ENCODE measurements around the gene ANO10. TPM values are rescaled to one million over a fixed set of nuclear protein-coding genes. Genes with fewer than 3 reads are reported as not detected.

ANO10 gene
- total RNA-seq, 1 experiment from 2014 or later, result 9.7 TPM

GRCh38 chr3:43327582-43327979, 294.2 kb downstream of the ANO10 start:
- CTCF ChIA-PET, result no interaction called here
- POLR2A ChIA-PET (ENCODE audit: low non-redundant PET), result no interaction called here

GRCh38 chr3:43326891-43327581, 294.8 kb downstream of the ANO10 start:
- H3K36me3 ChIP-seq (ENCODE audit: insufficient read depth, low read length, poor library complexity, severe bottlenecking), result no peaks in the 10 kb centered on the region
- CTCF ChIA-PET, result no interaction called here
- no peaks in the 10 kb centered on the region for H3K27me3 ChIP-seq (replicated peaks; ENCODE audit: insufficient read depth, low read depth, low read length, poor library complexity)
- H3K9me3 ChIP-seq (ENCODE audit: low read depth, low read length, poor library complexity, severe bottlenecking), result no peaks in the 10 kb centered on the region
- intact Hi-C loops (cut with micrococcal nuclease; ENCODE audit: unreplicated experiment), result no loop called here
- DNase-seq (ENCODE audit: low spot score), result no peak
- POLR2A ChIA-PET (ENCODE audit: low non-redundant PET), result no interaction called here
- no peak overlapping the region for H3K27ac ChIP-seq (ENCODE audit: low read depth, low read length, poor library complexity, severe bottlenecking)
- H3K4me3 ChIP-seq (ENCODE audit: low read depth, low read length, poor library complexity, severe bottlenecking), result no peak overlapping the region
- no peak for TF ChIP-seq CTCF (conservative IDR thresholded peaks at IDR 0.05; ENCODE audit: low read depth, low read length)
- no peak for TF ChIP-seq EZH2 (IDR thresholded peaks at IDR 0.05; ENCODE audit: borderline replicate concordance, low read depth, low read length, poor library complexity, severe bottlenecking)
- H3K4me1 ChIP-seq (ENCODE audit: insufficient read depth, low read length, poor library complexity, severe bottlenecking), result no peaks in the 10 kb centered on the region
- no TSS peak for BruUV-seq (replicated peaks)

More at GRCh38 chr3:43327582-43327979, 294.2 kb downstream of the ANO10 start:
- Histone ChIP-seq H3K36me3 (ENCODE audit: insufficient read depth, low read length, poor library complexity, severe bottlenecking) (no peaks in the 10 kb centered on the region), H3K27ac (ENCODE audit: low read depth, low read length, poor library complexity, severe bottlenecking) (no peak overlapping the region), H3K4me3 (ENCODE audit: low read depth, low read length, poor library complexity, severe bottlenecking) (no peak overlapping the region), H3K27me3 (replicated peaks; ENCODE audit: insufficient read depth, low read depth, low read length, poor library complexity) (no peaks in the 10 kb centered on the region), H3K9me3 (ENCODE audit: low read depth, low read length, poor library complexity, severe bottlenecking) (no peaks in the 10 kb centered on the region), H3K4me1 (ENCODE audit: insufficient read depth, low read length, poor library complexity, severe bottlenecking) (no peaks in the 10 kb centered on the region)
- no peak for DNase-seq (ENCODE audit: low spot score)
- intact Hi-C loops (cut with micrococcal nuclease; ENCODE audit: unreplicated experiment), result no loop called here
- BruUV-seq (replicated peaks), result no TSS peak
- TF ChIP-seq EZH2 (IDR thresholded peaks at IDR 0.05; ENCODE audit: borderline replicate concordance, low read depth, low read length, poor library complexity, severe bottlenecking), result no peak
- no peak for TF ChIP-seq CTCF (conservative IDR thresholded peaks at IDR 0.05; ENCODE audit: low read depth, low read length)

- BruUV-seq (replicated peaks), result no TSS peak
- no peak for TF ChIP-seq EZH2 (IDR thresholded peaks at IDR 0.05; ENCODE audit: borderline replicate concordance, low read depth, low read length, poor library complexity, severe bottlenecking)
- no peak for TF ChIP-seq CTCF (conservative IDR thresholded peaks at IDR 0.05; ENCODE audit: low read depth, low read length)
- ChIA-PET POLR2A (ENCODE audit: low non-redundant PET) (no interaction called here), CTCF (no interaction called here)
- Histone ChIP-seq H3K36me3 (ENCODE audit: insufficient read depth, low read length, poor library complexity, severe bottlenecking) (no peaks in the 10 kb centered on the region), H3K27me3 (replicated peaks; ENCODE audit: insufficient read depth, low read depth, low read length, poor library complexity) (no peaks in the 10 kb centered on the region), H3K4me1 (ENCODE audit: insufficient read depth, low read length, poor library complexity, severe bottlenecking) (no peaks in the 10 kb centered on the region), H3K9me3 (ENCODE audit: low read depth, low read length, poor library complexity, severe bottlenecking) (no peaks in the 10 kb centered on the region), H3K27ac (ENCODE audit: low read depth, low read length, poor library complexity, severe bottlenecking) (no peak overlapping the region), H3K4me3 (ENCODE audit: low read depth, low read length, poor library complexity, severe bottlenecking) (no peak overlapping the region)
- DNase-seq (ENCODE audit: low spot score), result no peak
- intact Hi-C loops (cut with micrococcal nuclease; ENCODE audit: unreplicated experiment), result no loop called here
These were observed 298.3 kb downstream of the ANO10 start for GRCh38 chr3:43323541-43323940.
